ENCODE measurements around the gene TPI1.

TPI1 gene

DNA sequence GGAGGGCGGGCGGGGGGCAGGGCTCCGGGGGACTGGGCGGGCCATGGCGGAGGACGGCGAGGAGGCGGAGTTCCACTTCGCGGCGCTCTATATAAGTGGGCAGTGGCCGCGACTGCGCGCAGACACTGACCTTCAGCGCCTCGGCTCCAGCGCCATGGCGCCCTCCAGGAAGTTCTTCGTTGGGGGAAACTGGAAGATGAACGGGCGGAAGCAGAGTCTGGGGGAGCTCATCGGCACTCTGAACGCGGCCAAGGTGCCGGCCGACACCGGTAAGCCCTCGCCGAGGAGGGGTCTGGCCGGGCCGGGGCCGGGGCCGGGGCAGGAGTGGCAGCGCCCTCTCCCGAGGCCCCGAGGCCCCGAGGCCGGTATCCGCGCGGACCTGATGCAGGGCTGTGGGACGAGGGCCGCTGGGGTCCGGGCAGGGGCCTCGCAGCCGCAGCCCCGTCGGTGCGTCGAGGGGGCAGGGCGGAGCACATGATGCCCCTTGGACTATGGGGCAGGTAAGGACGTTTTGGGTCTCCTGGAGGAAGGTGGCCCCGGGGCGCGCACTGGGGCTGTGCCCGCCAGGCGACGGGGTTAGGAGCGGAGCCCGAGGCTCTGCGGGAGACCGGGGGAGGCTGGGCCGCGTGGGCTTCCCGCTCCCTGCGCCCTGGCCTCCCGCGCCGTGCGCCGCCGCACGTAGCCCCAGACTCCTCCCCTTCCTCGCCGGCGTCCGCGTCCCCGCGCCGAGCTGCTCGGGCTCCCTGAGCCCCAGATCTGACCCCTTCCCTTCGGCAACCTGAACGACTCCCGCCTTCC lies at the start of gene TPI1:
TPI1 (plus strand) TSS at position 119 of the 798 bp plus-strand sequence; CDS start at position 155, 36 bp downstream.
- DNase-seq (ENCODE audit: low read depth in 2 of 2): peak; percentile 73 to 82

DNA sequence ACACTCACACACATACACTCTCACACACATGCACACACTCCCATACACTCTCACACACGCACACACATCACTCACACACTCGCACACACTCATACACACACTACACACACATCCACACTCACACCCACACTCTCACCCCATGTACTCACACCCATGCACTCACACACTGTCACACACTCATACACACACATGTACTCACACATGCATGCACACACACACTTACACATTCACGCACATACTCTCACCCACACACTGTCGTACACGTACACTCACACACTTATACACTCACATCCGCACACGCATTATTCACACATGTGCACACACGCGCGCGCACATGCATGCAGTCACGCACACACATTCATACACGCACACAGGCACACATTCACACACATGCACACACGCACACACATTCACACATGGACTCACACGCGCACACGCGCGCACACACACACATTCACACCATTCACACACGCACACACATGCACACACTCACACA lies 49.6 kb upstream of the TPI1 start:
- DNase-seq (ENCODE audit: low read depth in 2 of 2): no peak

DNA sequence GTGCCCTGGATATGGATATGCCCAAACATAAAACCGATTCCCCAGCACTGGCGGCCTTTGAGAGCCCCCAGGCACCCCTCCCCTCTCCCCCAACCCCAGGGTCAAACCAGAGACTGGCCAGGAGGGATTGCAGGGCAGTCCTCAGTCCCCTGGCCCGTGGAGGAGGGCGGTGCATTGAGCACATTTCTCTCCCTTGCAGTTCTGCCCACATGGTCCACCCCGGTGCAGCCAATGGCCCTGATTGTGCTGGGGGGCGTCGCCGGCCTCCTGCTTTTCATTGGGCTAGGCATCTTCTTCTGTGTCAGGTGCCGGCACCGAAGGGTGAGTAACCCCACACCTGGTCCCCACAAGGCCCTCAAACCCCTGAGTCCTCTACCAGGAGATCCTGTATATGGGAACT lies 49.1 kb upstream of the TPI1 start:
- no peak for DNase-seq (ENCODE audit: low read depth in 2 of 2)

DNA sequence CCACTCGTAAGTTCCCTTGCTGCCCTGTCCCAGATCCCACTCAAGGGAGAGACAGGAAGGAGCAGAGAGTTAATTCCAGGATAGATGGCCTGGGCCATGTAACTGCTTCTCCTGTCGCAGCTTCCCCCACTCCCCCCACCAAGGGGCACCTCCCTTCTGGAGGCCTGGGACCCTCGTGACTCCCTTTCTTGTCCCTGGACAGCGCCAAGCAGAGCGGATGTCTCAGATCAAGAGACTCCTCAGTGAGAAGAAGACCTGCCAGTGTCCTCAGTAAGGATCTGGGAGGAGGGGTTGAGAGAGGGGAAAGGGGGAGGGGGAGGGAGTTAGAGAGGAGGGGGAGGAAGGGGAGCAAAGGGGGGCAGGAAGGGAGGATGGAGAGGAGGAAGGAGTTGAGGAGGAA lies 48.7 kb upstream of the TPI1 start:
- no peak for DNase-seq (ENCODE audit: low read depth in 2 of 2)

DNA sequence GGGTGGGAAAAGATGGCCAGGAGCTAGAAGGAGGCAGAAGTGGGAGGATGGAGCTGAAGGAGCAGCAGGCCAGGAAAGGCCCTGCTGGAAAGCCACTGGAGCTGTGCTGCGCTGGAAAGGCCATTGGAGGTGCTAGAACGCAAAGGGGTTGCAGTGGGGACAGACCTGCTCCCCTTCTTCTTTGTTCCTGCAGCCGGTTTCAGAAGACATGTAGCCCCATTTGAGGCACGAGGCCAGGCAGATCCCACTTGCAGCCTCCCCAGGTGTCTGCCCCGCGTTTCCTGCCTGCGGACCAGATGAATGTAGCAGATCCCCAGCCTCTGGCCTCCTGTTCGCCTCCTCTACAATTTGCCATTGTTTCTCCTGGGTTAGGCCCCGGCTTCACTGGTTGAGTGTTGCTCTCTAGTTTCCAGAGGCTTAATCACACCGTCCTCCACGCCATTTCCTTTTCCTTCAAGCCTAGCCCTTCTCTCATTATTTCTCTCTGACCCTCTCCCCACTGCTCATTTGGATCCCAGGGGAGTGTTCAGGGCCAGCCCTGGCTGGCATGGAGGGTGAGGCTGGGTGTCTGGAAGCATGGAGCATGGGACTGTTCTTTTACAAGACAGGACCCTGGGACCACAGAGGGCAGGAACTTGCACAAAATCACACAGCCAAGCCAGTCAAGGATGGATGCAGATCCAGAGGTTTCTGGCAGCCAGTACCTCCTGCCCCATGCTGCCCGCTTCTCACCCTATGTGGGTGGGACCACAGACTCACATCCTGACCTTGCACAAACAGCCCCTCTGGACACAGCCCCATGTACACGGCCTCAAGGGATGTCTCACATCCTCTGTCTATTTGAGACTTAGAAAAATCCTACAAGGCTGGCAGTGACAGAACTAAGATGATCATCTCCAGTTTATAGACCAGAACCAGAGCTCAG lies 48.0 kb upstream of the TPI1 start:
- DNase-seq (ENCODE audit: low read depth in 2 of 2): no peak

DNA sequence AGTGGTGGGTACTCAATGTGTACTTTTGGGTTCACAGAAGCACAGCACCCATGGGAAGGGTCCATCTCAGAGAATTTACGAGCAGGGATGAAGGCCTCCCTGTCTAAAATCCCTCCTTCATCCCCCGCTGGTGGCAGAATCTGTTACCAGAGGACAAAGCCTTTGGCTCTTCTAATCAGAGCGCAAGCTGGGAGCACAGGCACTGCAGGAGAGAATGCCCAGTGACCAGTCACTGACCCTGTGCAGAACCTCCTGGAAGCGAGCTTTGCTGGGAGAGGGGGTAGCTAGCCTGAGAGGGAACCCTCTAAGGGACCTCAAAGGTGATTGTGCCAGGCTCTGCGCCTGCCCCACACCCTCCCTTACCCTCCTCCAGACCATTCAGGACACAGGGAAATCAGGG lies 47.2 kb upstream of the TPI1 start:
- DNase-seq (ENCODE audit: low read depth in 2 of 2): no peak

DNA sequence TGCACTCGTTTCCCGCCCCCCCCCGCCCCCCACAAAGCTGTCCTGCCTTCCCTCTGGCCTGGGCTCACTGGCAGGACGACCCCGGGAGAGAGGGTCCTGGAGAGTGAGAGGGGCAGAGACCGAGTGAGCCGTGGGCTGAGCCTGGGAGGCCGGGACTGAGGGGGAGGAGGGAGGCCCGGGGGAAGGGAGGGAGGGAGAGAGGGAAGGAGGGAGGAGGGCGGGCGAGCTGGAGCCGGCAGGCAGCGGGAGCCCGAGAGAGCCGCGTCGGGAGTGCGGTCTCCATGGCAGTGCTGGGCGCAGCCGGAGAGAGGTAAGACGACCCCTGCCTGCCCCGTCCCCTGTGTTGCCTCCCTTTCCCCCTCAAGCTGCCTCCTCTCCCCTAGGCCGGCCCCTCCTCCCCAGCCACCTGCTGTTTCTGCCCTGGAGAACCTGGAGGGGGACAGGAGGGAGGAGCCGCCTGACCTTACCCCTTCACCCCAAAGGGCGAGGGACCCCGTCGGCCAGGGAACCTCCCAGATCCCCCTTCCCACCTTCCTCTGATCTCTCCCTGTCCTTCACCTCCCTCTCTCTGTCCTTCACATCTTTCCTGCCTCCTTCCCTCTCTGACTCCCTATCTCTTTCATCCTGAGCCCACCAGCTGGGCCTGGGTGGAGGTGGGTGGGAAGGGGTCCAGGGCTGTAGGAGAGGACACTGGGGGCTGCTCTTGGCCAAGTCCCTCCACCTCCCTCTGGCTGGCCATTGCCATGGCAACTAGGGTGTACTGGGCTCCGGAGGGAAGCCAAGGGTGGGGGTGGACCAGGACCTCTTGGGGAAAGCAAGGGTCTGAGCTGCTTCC lies 45.5 kb upstream of the TPI1 start, which contains the start of gene GPR162:
GPR162 (plus strand) TSS at position 231 of the 835 bp plus-strand sequence. CDS start 2,078 bp downstream, outside the sequence.
- no peak for DNase-seq (ENCODE audit: low read depth in 2 of 2)

DNA sequence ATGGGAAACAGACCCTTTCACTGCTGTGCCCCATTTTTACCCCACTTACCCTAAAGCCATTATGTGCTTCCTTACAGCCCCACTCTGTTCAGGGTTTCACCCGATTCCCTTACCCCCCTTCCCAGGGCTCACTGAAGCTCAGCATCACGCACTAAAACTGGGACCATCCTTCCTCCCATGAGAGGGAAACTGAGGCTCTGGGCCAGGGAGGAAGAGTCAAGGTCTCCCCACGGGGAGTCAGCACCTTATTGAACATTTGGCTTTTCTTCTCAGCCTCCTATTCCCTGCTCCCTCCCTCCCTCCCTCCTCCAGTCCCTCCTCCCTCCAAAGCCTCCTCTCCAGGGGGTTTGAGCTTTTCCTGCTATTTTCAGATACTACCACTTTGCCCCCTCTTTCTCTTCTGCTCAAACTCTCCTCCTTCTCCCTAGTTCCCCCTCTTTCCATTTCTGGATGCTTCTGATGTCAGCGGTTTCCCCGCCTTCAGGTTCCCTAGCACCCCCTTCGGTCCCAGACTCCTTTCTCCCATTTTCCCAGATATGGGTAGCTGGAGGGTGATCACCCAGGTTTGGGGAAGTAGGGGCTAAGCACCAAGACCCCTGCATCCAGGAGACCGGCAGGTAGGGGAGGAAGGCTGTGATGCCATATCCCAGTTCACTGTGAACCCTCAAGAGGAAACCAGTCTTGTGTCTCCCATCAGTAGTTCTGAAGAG lies 44.8 kb upstream of the TPI1 start:
- no peak for DNase-seq (ENCODE audit: low read depth in 2 of 2)

DNA sequence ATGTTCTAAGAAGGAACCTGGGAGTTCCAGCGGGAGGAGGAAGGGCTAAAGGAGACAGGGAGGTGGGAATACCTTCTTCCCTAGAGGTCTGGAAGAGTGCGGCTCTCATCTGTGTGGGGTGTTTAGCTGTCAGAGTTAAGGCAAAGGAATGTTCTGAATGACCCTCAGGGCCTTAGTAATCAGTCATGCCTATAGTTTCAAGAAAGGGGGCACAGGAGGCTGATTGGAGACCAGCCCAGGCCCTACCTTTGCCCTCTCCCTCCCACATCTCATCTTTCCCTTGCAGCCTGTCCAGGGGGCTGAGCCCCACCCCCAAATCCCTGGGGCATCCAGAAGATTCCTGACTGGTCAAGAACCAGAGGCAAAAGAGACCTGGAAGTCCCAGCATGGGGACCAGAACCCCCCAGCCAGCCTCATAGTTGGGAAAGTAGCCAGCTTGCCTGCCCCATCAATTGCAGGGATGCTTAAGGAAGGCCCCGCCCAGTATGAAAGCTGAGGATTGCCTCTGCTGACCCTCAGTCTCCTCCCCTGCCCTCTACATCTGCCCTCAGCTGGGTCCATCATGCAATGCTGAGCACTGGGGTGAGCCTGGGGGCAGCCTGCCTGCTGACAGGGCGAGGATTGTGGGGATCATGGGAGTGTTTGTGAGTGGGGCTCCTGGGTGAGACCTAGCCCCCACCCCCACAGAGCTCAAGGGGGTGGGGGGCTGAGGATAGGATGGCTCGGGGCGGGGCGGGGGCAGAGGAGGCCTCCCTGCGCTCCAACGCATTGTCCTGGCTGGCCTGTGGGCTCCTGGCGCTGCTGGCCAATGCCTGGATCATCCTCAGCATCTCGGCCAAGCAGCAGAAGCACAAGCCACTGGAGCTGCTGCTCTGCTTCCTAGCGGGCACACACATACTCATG lies 43.9 kb upstream of the TPI1 start:
- no peak for DNase-seq (ENCODE audit: low read depth in 2 of 2)

DNA sequence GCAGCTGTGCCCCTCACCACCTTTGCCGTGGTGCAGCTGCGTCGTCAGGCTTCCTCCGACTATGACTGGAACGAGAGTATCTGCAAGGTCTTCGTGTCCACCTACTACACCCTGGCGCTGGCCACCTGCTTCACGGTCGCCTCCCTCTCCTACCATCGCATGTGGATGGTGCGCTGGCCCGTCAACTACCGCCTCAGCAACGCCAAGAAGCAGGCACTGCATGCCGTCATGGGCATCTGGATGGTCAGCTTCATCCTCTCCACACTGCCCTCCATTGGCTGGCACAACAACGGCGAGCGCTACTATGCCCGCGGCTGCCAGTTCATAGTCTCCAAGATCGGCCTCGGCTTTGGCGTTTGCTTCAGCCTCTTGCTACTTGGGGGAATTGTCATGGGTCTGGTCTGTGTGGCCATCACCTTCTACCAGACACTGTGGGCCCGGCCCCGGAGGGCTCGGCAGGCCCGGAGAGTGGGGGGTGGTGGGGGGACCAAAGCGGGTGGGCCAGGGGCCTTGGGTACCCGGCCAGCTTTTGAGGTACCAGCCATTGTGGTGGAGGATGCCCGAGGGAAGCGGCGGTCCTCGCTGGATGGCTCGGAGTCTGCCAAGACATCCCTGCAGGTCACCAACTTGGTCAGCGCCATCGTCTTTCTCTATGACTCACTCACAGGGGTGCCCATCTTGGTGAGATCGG lies 43.1 kb upstream of the TPI1 start:
- no peak for DNase-seq (ENCODE audit: low read depth in 2 of 2)

DNA sequence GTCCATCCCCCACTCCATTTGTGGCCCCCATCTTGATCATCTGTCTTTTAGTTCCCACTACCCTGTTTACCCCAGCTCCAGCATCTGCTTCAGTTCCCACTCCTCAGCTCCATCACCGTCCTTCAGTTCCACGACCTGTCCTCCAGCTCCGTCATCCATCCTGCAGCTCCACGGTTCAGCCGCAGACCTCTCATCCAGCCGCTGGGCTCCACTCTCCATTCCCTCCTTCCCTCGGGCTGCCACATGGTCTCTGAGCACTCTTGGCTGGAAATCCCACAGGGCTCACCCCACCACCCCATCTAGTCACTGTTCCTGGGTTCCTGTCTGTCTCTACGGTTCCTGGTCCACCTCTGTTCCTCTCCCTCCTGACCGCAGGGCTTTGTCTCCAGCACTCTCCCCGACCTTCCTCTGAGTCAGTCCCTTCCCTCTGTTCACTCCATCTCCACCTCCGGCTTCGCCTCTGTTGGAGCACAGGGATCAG lies 42.4 kb upstream of the TPI1 start:
- DNase-seq (ENCODE audit: low read depth in 2 of 2): no peak

DNA sequence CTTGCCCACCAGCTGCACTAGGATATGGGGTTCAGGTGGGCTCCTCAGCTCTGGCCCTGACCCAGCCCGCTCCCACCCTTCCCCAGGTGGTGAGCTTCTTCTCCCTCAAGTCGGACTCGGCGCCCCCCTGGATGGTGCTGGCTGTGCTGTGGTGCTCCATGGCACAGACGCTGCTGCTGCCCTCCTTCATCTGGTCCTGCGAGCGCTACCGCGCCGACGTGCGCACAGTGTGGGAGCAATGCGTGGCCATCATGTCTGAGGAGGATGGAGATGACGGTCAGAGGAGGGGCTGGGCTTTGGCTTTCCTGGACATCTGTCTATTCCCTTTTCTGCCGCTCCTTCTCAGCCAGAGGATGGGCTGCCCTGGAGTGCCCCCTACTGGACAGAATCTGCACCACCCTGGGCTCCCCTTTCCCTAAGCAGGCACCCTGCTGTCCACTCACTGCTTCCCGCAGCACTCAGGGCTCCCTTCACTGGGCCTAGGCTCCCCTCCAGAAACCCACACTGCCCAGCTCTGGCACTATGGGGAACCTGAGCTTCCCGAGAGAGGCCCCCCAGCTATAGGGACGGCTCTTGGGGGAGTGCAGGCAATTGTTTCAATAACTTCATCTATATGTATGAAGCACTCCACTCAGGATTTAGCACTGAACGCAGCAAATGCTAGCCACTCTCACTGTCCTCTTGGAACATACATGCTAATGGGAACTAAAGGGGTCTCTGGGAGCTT lies 41.8 kb upstream of the TPI1 start:
- peak; percentile 79 to 83 for DNase-seq (ENCODE audit: low read depth in 2 of 2)

DNA sequence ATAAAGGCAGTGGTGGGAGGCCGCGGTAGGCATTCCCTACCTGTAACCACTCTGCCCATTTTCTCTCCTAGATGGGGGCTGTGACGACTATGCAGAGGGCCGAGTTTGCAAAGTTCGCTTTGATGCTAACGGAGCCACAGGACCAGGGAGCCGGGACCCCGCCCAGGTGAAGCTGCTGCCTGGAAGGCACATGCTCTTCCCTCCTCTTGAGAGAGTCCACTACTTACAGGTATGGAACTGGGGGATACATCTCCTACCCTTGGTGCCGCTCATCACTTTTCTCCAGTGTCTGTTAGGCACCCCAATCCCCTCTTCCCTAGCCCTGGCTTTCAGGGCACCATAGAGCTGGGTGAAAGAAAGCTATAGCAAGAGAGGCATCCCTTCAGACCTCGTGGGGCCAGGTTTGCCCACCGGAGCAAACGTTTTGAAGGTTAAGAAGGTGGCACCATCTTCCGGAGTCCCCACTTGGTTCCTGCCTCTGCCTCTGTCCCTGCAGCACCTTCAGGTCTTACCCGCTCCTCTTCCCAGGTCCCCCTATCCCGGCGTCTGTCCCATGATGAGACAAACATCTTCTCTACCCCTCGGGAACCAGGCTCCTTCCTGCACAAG lies 41.1 kb upstream of the TPI1 start:
- DNase-seq (ENCODE audit: low read depth in 2 of 2): no peak

DNA sequence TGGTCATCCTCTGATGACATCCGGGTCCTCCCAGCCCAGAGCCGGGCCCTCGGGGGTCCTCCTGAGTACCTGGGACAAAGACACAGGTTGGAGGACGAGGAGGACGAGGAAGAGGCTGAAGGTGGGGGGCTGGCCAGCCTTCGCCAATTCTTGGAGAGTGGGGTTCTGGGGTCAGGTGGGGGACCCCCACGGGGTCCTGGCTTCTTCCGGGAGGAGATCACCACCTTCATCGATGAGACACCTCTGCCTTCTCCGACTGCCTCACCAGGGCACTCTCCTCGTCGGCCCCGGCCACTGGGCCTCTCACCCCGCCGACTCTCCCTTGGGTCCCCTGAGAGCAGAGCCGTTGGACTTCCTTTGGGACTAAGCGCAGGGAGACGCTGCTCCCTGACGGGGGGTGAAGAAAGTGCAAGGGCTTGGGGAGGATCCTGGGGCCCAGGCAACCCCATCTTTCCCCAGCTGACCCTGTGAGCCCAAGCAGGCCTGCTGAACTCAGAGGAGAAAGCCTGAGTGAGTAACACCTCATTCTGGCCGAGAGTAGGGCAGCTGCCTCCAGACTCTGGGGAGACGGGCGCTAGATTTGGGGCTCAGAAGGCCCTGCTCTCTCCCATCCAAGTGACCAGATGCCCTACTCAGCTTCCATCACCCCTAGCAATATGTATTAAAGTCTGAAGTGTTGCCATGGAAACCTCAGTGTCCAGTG lies 40.4 kb upstream of the TPI1 start:
- no peak for DNase-seq (ENCODE audit: low read depth in 2 of 2)

DNA sequence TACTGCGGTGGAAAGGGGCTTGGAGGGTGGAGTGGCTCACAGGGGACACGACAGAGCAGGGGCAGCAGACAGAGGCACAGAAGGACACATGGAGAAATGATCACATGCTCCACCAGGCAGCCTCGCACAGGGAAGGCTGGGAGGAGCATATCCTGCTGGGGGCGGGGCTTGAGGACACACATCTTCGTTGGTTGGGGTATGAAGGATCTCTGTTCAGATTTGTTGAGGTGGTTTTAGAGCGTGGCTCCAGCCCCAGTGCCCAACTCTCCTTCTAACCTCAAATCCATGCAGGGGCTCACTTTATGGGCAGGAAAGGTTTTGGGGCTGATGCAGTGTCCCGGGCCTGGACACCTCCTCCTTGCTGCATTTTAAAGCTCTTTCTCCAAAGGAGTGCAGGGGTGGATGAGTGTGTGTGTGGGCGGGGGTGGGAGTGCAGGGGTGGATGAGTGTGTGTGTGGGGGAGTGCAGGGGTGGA lies 39.9 kb upstream of the TPI1 start:
- DNase-seq (ENCODE audit: low read depth in 2 of 2): peak; percentile 38 to 54

DNA sequence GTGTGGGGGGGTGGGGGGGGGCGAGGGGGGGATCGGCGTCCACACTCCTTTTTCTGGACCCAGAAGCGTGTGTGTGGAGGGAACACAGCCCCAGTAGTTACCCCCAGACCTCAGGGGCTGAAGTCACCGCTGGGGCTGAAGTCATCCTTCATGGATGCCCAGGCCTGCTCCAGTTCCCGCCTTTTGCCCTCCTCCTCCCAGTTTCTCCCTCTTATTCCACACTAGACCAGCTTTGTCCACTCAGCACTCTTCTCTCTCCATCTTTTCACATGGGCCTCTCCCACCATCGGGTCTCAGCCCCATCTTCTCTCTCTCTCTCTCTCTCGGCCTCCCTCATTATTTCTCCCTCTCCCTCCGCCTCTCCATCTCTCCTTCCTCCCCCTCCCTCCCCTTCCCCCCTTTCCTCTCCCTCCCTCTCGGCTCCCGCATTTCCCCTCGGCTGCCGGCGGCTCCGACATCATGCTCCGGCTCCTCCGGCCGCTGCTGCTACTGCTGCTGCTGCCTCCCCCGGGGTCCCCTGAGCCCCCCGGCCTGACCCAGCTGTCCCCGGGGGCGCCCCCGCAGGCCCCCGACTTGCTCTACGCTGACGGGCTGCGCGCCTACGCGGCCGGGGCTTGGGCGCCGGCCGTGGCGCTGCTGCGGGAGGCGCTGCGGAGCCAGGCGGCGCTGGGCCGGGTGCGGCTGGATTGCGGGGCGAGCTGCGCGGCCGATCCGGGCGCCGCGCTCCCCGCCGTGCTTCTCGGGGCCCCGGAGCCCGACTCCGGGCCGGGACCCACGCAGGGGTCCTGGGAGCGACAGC lies 39.1 kb upstream of the TPI1 start, which contains the start of gene P3H3:
P3H3 (plus strand) TSS at position 426 of the 799 bp plus-strand sequence; CDS start at position 460, 34 bp downstream.
- no peak for DNase-seq (ENCODE audit: low read depth in 2 of 2)
